ENCODE data around the gene EEF1A1. TPM values are rescaled to one million over a fixed set of nuclear protein-coding genes. Genes with fewer than 3 reads are reported as not detected.
"Not testable (repeated sequence)": the region's sequence is repeated elsewhere in the genome, so short reads cannot be mapped to it uniquely, and the experiment has no call there.

Gene EEF1A1
- total RNA-seq, 1 donor = 21,603 TPM

DNA sequence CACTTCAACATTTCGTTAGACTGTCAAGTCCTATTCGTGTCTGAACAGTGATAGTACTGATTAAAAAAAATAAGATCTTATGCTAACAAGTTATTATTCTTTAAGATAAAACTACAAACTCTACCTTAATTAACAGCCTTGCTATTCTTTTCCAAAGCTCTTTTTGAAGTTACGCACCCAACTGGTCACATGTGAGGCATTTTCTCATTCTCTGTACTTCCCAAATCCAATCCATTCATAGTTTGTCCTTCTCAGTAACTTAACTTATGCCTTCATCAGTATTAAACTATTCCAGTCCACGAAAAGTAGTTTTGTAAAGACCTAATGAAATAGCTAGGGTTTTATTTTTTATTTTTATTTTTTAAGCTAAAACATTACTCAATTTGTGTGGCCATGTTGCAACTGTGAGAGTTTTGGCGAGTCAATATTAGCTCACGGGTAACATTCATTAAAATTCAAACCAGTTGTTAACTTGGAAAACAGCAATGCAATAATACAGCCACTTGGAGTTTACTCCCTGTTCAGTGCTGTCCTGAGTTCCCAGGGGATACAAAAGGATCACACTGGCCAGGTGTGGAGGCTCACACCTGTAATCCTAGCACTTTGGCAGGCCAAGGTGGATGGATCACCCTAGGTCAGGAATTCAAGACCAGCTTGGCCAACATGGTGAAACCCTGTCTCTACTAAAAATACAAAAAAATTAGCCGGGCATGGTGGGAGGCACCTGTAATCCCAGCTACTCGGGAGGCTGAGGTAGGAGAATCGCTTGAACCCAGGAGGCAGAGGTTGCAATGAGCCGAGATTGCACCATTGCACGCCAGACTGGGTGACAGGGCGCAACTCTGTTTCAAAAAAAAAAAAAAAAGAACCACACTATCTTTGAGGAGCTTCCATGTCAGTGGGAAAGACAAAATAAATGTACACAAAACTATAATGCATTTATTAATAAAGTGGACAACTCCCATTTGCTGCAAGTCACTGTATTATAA is 27.9 kb upstream of the EEF1A1 start:
- DNase-seq (ENCODE audit: low read depth) = no peak
- H3K4me3 ChIP-seq (ENCODE audit: low read depth, low read length) = no peak overlapping the region
- TF ChIP-seq, protein P1, sequence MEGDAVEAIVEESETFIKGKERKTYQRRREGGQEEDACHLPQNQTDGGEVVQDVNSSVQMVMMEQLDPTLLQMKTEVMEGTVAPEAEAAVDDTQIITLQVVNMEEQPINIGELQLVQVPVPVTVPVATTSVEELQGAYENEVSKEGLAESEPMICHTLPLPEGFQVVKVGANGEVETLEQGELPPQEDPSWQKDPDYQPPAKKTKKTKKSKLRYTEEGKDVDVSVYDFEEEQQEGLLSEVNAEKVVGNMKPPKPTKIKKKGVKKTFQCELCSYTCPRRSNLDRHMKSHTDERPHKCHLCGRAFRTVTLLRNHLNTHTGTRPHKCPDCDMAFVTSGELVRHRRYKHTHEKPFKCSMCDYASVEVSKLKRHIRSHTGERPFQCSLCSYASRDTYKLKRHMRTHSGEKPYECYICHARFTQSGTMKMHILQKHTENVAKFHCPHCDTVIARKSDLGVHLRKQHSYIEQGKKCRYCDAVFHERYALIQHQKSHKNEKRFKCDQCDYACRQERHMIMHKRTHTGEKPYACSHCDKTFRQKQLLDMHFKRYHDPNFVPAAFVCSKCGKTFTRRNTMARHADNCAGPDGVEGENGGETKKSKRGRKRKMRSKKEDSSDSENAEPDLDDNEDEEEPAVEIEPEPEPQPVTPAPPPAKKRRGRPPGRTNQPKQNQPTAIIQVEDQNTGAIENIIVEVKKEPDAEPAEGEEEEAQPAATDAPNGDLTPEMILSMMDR (IDR thresholded peaks at IDR 0.05; ENCODE audit: insufficient read depth, low read length) = no peak

DNA sequence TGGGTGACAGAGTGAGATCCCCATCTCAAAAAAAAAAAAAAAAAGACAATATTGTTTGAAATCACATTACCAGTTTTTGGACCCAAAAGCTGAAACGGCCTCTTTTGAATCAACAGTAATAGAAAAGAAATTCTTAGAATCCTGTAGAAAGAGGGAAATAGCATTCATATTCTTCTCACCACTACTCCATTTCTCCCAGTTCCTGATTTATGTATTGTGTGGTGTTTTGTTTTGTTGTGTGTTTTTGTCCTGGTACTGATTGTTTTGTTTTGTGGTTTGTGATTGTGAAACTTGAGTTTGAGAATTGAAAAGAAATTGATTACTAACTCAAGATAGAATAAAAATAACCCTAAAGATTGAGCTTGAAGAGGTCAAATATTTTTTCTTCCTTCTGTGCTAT is 26.2 kb upstream of the EEF1A1 start:
- TF ChIP-seq, protein P1 (IDR thresholded peaks at IDR 0.05; ENCODE audit: insufficient read depth, low read length) = no peak
- no peak for DNase-seq (ENCODE audit: low read depth)
- H3K4me3 ChIP-seq (ENCODE audit: low read depth, low read length) = no peak overlapping the region

DNA sequence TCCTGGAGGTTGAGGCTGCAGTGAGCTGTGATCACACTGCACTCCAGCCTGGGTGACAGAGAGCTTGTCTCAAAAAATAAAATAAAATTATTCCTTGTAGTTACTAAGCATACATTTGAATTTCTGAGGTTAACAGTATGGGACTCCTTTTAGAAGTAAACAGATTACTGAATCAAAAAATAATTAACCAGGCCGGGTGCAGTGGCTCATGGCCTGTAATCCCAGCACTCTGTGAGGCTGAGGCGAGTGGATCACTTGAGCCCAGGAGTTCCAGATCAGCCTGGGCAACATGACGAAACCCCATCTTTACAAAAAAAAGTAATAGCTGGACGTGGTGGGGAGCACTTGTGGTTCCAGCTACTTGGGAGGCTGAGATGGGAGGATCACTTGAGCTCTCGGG is 22.1 kb upstream of the EEF1A1 start:
- DNase-seq (ENCODE audit: low read depth) = no peak
- no peak overlapping the region for H3K4me3 ChIP-seq (ENCODE audit: low read depth, low read length)
- TF ChIP-seq, protein P1 (IDR thresholded peaks at IDR 0.05; ENCODE audit: insufficient read depth, low read length) = no peak

DNA sequence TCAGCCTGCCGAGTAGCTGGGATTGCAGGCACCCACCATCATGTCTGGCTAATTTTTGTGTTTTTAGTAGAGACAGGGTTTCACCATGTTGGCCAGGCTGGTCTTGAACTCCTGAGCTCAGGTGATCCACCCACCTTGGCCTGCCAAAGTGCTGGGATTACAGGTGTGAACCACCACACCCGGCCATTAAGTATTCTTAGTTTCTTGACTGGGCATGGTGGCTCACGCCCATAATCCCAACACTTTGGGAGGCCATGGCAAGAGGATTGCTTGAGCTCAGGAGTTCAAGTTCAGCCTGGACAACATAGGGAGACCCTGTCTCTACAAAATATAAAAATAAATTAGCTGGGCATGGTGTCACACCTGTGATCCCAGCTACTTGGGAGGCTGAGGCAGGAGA is 21.6 kb upstream of the EEF1A1 start:
- not testable (repeated sequence) for DNase-seq (ENCODE audit: low read depth); H3K4me3 ChIP-seq (ENCODE audit: low read depth, low read length)

DNA sequence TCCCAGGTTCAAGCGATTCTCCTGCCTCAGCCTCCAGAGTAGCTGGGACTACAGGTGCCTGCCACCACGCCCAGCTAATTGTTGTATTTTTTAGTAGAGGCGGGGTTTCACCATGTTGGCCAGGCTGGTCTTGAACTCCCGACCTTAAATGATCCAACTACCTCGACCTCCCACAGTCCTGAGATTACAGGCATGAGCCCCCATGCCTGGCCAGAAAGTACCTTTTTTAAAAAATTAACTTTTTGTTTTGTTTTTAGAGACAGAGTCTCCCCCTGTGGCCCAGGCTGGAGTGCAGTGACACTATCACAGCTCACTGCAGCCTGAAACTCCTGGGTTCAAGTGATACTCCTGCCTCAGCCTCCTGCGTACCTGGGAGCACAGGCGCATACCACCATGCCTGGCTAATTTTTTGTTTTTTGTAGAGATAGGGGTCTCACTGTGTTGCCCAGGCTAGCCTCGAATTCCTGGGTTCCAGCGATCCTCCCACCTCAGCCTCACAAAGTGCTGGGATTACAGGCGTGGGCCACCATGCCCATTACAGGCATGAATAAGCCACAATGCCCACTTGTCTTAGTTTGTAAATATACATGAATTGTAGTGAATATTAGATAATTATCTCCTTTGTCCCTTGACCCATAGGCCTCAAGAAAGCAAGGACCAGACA is 17.4 kb upstream of the EEF1A1 start:
- TF ChIP-seq, protein P1 (IDR thresholded peaks at IDR 0.05; ENCODE audit: insufficient read depth, low read length) = no peak
- no peak for DNase-seq (ENCODE audit: low read depth)
- no peak overlapping the region for H3K4me3 ChIP-seq (ENCODE audit: low read depth, low read length)

DNA sequence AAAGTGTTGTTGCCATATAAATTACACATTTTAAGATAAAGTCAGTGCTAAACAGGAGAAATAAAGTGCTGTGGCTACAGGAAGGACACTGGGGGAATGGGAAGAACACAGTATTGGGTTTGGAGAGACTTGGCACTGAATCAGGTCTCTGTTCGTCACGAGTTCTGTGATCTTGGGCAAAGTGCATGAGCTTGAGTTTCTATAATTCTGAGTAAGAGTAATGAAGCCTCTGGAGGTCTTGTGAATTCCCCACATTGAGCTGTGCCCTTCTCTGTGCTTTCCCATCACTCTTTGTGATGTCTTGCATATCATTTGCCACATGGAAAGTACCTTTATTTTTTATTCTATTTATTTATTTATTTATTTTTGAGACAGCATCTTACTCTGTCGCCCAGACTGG is 16.8 kb upstream of the EEF1A1 start:
- no peak overlapping the region for H3K4me3 ChIP-seq (ENCODE audit: low read depth, low read length)
- TF ChIP-seq, protein P1 (IDR thresholded peaks at IDR 0.05; ENCODE audit: insufficient read depth, low read length) = no peak
- DNase-seq (ENCODE audit: low read depth) = no peak

DNA sequence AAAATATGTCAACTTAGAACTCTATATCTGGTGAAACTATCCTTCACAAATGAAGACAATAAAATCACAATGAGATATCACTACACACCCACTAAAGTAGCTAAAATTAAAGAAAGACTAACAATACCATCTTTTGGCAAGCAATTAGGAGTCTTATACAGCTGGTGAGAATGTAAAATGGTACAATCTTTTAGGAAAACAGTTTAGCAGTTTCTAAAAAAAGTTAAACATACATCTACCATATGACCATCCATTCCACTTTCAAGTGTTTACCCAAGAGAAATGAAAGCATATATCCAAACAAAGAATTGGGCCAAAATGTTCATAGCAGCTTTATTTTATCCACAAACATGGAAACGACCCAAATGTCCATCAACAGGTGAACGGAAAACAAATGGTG is 13.8 kb upstream of the EEF1A1 start:
- no peak for DNase-seq (ENCODE audit: low read depth)
- TF ChIP-seq, protein P1 (IDR thresholded peaks at IDR 0.05; ENCODE audit: insufficient read depth, low read length) = no peak
- no peak overlapping the region for H3K4me3 ChIP-seq (ENCODE audit: low read depth, low read length)

Data from fibroblast of the aortic adventitia (primary cell).